ENCODE data around the gene GLDN.

GLDN gene

DNA sequence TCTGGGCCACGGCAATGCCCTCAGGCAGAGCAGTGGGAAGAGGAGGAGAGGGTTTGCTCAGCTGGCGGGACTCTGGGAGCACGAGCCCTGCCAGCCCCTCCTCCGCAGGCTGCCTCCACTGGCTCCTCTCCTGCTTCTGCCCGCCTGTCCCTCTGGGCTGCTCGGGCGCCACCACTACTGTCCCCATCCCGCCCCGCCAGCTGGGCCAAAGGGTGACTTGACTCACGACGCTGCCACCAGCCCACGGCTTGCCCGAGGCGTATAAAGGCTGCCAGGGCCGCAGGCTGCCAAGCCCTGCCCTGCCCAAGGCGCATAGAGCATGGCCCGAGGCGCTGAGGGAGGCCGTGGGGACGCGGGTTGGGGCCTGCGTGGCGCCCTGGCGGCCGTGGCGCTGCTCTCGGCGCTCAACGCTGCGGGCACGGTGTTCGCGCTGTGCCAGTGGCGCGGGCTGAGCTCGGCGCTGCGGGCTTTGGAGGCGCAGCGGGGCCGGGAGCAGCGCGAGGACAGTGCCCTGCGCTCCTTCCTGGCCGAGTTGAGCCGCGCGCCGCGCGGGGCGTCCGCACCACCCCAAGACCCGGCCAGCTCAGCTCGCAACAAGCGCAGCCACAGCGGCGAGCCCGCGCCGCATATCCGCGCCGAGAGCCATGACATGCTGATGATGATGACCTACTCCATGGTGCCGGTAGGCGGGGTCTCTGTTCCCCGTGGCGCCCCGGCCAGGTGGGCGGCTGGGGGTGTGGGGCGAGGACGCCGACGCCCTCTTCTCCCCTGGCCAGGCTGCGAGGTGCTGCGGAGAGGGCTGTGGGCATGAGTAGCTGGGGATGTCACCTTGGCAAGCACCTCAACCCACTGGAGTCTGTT, at the start of gene GLDN:
Gene GLDN, plus strand, starts transcription at position 290 of the 861 bp plus-strand sequence. Its CDS starts 30 bp downstream, at position 320.
- no peak for DNase-seq

DNA sequence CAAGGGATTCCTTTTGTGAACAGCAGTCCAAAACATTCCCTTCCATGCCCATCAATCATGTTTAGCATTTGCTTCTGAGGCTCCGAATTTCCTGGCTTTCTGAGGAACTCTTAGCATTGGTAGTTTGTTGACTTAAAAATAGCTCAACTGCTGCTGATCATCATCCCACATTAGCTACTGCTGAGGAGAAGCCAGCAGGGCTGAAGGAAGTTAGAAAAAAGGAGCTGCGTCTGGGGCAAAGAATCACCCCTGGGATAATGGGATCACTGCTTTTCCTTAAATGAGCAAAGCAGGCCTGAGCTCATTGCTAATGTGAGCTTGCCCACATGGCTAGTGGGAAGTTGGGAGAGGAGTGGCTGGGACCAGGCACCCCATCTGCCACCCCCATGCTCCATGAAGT, 42.8 kb upstream of the GLDN start:
- no peak for DNase-seq

DNA sequence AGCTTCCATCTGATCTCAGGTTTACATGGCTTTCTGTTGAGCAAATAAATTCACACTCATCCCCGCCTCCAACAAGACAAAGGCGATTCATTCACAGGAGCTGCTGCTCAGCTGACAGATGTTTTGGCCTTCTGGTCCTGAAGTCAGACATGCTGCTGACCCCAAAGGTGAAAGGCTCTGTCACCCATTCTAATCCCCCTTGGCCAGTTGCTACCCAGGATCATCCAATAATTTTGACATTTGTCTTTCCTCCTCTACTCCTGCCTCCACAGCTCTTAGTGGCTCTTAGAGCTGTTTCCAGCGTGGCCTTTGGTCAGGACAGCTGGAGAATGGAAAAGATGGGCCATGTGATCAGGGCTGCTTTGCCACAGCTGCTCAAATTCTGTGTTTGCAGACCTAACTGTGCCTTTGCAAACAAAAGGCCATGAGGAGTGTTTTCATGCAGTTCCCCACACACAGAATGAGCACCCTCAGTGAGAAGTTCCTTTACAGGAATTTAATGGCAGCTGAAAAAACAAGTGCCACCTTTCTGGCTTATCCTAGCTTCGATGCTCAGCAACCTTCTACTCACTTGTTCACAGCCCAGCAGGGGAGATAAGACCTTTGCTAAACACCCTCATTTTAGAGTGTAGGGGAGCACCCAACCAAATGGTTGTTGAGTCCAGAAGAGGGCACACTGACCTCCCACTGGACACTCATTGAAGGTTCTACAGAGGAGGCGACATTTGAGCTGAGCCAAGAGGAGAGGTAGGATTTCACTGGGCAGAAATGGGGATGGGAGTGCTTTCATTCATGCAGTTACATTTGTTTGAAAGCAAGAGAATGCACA, 42.1 kb upstream of the GLDN start:
- no peak for DNase-seq

DNA sequence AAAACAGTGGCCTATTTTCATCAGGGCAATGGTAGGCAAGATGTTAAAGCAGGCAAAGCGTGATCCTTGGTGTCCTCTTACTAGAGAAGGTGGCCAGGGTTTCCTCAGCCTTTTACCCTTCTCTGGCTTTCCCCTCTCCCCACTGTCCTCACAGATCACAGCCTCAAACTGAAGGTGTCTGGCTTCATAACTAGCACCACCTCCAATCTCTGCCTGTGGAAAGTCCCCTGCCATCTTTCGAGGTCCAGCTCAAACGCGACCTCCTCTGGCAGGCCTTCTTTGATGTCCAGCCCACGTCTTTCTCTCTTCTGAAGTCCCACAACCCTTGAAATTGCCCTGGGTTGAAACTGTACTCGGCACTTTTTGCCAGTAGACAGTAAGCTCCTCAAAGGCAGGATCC, 39.0 kb upstream of the GLDN start:
- DNase-seq = no peak

DNA sequence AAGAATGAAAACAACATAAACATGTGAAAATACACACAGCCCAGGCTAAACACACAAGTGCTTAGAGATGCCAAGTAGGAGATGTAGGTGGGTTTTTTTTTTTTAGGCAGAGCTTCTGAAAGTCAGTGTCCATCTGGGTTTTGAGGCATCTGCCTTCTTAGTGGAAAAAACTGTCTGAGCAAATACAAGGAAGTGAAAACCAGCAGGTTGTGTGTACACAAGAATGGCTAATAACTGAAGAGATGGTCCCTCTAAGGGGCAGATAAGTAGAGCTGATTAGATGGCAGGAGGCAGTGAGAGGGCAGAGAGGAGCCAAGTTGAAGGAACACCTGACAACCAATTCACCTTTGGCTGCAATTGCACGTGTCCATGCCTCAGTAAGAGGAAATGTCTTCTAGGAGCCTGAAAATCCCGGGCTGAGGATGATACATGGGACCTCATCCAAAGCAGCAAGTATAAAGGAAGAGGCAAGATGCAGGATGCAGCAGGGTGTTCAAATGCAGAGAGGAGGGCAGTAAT, 37.9 kb upstream of the GLDN start:
- no peak for DNase-seq

DNA sequence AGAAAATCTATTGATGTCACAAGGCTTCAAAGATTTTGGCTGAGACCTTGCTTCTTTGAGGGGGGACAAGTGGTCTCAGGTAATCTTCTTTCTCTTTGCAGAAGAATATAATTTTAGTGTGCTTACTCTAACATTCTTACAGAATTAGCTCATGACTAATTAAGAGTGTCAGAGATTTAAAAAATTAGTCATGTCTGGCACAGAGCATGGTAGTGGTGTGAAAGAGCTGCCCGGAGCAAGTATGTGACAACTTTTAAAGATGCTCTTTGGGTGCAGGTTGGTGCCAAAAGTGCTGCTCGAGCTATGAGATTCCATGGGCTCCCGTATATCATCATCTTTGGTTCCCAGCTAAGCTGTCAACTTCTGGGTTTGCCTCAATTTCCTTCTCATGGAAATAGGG, 34.1 kb upstream of the GLDN start:
- DNase-seq = no peak

DNA sequence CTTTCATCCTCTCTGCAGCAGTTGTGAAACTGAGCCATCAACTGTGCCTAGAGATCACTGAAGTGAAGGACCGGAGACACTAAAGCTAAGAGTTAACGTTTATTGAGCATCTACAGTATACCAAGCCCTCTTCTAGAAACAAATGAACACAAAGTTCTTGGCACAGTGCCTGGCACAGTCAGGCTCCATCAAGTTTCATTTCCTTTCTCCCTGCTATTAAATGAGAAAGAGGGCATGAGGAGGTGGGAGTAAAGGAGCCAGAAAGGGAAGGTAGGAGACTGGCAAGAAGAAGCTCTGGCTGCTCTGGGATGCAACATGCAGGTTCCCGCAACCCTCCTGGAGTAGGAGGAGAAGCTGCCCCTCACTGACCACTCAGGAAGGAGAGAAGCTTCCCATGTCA, 33.6 kb upstream of the GLDN start:
- no peak for DNase-seq

DNA sequence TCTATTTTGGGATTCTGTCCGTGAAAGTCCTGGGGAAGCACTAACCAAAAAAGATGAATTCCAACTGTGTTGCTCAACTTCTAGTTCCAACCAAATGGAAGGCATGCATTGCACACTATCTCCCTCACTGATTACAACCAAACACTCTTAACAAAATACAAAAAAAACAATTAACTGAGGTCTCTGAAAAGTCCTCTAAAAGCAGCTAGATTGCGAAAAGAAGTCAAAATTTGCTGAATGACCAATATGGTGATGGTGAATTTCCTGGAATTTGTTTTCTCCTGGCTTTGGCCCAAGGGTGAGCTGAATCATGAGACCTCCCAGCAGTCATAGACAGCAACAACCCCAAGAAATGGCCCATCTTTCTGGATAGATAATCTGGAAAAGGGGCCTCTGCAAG, 31.4 kb upstream of the GLDN start:
- DNase-seq = no peak

DNA sequence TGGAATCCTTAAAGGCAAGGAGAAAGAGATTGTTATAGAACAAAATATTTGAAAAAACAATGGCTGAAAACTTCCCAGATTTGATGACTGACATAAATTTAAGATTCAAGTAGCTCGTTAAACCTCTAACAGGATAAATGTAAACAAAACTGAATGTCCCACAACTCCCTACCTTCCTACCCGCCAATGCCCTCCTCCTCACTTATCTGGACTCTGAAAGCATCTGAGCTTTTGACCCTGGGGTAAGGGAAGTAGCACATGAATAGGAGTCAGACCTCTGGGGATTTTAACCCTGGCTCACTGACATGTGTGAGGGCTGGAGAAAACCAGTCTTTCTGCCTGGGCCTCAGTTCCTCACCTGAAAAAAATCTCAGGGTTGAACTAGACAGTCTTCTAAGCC, 29.9 kb upstream of the GLDN start:
- DNase-seq = no peak

DNA sequence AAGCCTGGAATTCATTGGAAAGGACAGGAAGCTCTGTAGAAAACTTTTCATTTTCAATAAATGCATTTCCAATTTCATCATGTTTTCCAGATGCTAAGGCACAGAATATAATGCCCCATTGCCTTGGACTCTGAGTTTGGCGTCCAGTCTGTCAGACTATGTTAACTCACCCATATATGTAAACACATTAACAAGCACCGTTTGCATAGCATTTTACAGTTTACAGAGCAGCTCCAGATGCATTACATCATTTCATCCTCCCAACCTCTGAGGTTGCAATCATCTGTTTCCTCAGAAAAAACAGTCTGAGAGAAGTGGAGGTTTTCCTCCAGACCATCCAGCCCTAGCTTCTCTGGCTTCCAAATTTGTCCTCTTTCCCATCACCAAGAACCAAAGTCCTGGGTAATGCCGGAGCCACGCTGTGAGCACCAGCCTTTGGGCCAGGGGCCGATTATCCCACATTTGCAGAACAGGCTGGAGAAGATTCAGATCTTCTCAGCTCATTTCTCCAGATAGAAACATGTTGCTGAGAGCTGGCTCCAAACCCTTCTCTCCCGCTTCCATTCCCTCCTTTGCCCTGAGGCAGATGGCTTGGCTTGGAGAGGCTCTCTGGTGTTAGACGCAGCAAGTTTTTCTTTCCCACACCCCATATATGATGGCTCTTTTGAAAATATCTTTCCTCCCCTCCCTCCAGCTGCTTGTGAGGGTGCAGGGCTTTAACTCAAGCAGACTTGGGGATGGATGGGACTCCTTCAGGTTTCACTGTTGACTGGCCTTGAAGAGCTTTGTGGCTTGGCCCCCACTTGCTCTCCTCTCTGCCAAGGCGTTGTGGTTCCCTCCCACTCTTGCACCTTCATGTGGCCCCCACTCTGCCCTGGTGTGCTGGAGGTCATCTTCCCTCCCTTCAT, 29.0 kb upstream of the GLDN start:
- DNase-seq = no peak

DNA sequence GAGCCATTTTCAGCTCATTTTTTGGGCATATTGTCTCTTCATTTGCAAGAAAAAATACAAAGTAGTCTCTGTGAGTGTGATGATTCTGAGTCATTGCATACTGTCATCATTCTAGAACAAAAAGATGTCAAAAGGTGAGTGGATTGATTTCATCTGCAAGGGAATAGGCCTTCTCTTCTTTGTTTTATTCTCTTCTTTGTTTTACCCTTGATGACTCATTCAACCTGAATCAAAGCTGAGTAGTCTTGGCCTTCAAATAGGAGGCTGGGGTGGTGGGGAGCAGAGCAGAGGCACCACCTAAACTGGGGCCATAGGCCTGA, 28.4 kb upstream of the GLDN start:
- no peak for DNase-seq

DNA sequence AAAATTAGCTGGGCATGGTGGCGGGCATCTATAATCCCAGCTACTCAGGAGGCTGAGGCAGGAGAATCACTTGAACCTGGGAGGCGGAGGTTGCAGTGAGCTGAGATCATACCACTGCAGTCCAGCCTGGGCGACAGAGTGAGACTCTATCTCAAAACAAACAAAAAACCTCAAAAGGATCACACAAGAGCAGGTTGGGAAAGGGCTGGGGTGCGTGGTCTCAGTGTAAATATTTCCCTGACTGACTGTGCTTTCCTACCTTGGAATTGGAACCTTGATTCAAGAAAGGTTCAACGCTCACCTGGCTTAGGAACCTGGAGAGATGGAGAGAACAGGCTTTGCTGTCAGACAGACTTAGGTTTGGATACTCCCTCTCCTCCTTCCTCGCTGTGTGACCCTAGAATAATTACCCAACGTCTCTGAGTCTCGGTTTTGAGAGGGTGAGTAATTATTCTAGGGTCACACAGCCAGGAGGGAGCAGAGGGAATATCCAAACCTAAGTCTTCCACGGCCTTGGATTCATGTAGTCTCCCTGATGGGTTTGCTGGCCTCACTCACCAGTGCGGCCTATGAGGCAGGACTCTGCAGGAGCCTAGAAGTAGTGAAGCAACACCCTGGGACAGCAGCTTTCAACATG, 27.7 kb upstream of the GLDN start:
- DNase-seq = no peak

DNA sequence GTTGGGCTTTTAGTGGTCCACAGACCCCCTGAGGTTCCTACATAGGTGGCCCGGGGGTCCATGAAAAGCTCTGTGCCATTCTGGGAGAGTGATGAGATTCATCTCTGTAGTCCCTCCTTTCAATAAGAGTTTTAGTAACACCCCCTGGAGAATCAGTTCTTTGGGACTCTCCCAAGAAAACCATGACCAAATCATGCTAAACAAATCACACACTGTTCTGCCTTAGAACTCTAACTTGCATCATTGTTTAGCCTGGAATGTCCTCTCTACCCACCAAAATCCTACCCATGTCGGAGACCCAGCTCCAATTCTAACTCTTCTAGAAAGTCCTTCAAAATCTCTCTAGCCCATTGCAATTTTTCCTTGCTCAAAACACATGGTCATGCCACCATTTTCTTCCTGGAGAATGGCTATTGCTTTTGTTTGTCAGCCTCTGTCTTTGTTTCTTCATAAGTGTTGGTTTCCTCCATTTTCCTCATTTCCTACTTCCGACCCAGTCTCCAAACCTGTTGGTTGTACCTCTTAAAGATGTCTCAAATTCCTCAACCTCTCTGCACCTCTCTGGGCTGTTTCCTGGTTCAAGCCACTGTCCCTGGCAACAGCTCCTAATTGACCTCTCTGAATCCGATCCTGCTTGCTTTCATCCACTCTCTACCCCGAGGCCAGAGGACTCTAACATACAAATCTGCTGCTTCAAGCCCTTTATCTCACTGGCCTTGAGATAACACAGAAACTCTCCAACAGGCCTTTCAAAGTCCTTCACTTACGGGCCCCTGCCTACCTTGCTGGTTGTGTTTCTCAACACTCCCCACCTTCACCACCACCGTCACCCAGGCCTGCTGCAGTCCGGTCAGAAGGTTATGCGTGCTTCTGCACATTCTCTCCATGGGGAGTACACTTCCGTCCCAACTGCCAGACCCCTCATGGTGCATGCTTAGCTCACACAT, 26.8 kb upstream of the GLDN start:
- DNase-seq = no peak

DNA sequence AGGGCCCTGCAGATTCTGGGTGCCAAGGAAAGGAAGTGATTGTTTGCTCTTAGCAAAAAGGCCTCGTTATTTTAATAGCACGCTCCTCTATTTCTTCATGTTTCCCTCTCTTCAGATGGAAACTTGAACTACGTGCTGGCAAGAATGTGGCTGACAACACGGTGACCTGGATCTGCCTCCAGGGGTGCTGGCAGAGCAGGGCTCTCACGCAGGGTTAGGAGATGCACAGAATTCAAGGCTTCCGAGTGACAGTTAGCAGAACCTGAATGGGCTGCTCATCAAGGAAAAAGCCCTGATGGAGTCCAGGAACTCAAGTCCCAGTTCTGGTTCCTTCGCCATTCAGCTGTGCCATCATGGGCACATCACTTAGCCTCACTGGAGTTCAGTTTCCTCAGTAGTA, 25.7 kb upstream of the GLDN start:
- DNase-seq = no peak

DNA sequence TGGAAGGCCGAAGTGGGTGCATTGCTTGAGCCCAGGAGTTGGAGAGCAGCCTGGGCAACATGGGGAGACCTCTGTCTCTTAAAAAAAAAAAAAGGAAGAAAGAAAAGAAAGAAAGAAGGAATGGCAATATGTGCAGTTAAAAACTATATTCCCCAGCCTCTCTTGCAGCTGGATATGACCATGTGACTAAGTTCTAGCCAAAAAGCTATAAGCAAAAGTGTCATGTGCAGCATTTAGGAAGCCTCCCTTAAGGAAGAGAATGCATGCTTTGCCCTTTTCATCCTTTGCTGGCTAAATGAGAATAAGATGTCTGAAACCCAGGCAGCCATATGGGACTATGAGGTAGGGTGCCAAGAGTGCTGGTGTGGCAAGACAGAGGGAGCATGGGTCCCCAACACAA, 24.8 kb upstream of the GLDN start:
- DNase-seq = no peak

DNA sequence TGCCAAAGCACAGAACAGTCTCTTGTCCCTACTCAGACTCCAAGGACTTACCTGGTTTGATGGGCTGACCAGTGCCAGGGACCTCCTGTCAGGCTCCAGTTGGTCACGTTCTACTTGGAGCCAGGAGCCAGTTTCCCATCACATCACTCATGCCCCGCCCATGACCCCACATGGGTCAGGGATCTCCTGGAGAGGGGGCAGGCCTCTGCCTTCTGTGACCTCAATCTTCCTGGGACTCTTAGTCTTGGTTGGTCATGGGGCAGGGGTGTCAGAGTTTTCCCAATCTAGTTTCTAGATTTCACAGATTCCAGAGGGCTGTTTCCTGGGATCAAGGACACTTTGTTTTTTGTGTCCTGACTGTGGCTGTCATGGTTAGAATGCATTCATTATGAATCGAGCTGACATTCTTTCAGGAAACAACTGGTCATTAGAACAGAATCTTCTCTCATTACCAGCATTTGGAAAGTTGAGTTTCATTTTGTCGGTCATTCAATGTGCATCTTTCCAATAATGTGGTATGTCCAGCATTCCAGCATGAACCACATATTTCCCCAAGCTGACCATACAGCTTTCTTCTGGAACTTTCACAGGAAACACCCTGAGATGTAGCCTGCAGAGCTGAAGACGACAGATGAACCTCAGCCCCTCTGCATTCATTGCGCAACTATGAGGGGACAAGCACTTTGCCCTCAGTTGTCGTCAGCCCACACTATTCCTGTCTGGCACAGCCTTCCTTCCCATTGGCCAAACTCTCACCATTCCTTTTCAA, 22.9 kb upstream of the GLDN start:
- no peak for DNase-seq

DNA sequence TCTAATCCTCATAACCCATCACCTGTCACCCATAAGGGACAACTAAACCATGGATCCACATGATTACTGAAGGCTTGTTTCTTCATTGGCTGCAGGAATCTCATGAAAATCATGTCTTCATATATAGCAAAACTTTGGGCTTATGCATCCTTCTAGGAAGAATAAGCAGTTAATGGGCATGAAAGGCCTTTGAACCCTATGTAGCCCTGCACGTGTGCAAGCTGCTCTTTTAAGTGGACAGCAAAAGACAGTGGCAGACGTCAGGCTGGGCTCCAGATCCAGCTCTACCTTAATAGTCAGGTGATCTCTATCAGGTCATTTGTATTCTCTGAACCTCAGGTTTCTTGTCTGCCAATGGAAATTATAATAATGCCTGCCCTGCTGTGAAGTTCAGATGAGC, 21.9 kb upstream of the GLDN start:
- DNase-seq = no peak

DNA sequence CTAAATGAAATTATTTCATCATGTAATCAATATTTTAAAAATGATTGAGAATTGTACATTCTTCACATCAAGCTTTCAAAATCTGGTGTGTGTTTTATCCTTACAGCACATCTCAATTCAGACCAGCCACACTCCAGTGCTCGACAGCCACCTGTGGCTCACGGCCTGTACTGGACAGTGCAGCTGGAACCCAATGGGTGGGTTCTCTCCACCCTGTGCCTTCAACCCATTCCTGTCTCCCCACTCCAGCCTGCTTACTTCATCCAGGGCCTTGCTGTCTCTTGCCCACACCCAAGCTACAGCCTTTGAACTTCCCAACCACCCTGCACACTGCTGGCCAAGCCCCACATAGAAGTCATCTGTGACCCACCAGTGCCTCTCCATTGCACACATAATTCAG, 20.6 kb upstream of the GLDN start:
- no peak for DNase-seq

DNA sequence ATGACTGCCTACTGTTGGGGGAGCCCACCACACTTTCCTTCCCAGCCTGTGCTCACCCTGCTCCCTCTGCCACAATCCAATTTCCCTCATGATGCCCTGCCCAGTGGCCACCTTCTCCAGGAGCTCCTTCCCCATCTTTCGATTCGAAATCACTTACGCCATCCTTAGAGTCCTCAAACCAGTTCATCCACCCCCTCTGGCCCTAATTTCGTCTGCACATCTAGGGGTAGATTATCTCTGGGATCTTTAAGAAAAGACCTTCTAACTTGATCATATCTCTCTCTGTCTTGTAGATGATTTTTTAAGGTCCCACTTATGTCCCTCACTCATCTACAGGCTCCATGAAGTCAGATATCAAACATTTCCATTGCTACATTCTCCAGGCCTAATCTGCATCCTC, 20.1 kb upstream of the GLDN start:
- DNase-seq = no peak

DNA sequence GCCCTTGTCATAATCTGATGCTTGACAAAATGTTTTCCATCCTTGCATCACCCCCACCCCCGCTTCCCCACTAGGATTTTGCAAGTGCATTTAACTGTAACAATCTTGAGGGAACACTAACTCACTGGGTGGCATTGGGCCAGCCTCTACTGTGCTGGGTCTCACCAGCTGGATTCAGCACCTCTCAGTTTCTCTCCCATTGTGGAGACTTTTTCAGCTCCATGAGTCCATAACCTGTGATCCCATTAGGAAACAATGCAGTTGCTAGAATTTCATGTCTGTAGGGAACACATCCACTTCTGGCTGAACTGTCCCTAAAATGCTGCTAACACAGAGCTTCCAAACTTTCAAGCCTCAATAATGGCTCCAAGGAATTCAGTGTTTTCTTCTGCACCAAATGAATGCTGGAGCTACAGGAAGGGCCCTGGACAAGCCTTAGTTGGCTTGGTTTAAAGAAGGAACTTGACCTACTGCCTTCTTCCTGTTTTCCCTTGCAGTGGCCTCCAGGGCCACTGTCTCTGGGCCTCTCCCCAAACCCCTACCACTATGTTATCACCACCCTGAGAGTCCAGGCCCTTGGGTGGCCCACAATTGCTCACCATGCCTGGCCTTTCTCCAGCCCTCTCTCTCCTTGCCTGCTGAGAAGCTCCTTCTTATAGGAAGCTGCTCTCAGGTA, 18.7 kb upstream of the GLDN start:
- DNase-seq = peak in 1 of 2 donors; percentile 12

All from CD4-positive, alpha-beta T cell treated with Interleukin-1 beta for 1 hour (primary cell).